ENCODE measurements around the gene CD247.

DNA sequence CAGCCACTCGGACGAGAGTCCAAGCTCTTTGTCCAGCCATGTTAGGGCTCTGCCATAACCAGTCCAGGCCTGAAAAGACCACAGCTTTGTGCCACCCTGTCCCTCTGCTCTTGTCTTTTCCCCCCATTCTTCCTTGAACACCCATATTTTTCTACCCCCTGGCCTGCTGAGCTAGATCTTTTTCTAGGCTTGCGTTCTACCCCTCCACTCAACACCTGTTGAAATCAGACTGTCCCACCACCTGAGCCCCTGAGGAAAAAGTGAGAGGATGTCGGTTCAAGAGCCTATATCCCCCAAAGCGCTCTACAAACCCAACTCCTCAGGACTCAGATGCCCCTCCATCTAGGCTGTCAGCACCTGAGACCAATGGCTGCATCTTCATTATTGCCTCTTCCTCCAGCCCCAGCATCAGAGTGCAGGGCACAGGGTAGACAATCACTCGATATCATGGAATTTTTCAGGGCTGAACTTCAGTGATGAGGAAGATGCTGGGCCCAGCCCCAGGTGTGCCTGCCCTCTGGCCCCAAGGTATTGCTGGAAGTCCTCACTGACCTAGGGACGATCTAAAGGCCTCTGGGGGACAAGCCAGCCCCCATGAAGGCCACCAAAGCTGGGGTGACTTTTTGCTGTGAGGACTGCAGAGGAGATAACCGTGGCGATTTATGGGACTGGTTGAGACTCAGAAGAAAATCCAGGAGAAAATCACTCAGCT is 75.3 kb downstream of the CD247 start:
- no peak for TF ChIP-seq ETV6 (conservative IDR thresholded peaks at IDR 0.05 in 1 of 2, IDR thresholded peaks at IDR 0.05 in 1 of 2; ENCODE audit: borderline replicate concordance in 1 of 2, low read depth in 1 of 2)
- TF ChIP-seq, protein P1, sequence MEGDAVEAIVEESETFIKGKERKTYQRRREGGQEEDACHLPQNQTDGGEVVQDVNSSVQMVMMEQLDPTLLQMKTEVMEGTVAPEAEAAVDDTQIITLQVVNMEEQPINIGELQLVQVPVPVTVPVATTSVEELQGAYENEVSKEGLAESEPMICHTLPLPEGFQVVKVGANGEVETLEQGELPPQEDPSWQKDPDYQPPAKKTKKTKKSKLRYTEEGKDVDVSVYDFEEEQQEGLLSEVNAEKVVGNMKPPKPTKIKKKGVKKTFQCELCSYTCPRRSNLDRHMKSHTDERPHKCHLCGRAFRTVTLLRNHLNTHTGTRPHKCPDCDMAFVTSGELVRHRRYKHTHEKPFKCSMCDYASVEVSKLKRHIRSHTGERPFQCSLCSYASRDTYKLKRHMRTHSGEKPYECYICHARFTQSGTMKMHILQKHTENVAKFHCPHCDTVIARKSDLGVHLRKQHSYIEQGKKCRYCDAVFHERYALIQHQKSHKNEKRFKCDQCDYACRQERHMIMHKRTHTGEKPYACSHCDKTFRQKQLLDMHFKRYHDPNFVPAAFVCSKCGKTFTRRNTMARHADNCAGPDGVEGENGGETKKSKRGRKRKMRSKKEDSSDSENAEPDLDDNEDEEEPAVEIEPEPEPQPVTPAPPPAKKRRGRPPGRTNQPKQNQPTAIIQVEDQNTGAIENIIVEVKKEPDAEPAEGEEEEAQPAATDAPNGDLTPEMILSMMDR (IDR thresholded peaks at IDR 0.05 in 2 of 3, conservative IDR thresholded peaks at IDR 0.05 in 1 of 3; ENCODE audit: control insufficient read depth in 2 of 3, extremely low read depth in 1 of 3, insufficient read depth in 1 of 3, low read depth in 3 of 3, low read length in 3 of 3), result no peak
- TF ChIP-seq RFX5 (IDR thresholded peaks at IDR 0.05; ENCODE audit: low read depth, low read length), result no peak
- no peak for TF ChIP-seq POLR2A (IDR thresholded peaks at IDR 0.05; ENCODE audit: low read depth, low read length)
- TF ChIP-seq TAF1 (IDR thresholded peaks at IDR 0.05; ENCODE audit: borderline replicate concordance, low read depth, low read length), result no peak
- TF ChIP-seq CBX3 (IDR thresholded peaks at IDR 0.05; ENCODE audit: borderline replicate concordance, low read depth), result no peak
- TF ChIP-seq HDAC2 (IDR thresholded peaks at IDR 0.05), result no peak
